Omental fat pad (tissue), 4 donors: ENCODE data around the gene ZFAND2B. TPM values are rescaled to one million over a fixed set of nuclear protein-coding genes. Genes with fewer than 3 reads are reported as not detected.

Experiments
- ATAC-seq: fragments of 150-250 bp; one replicate; pipeline ENCODE4 v1.9.1; 2016; ENCODE audit warnings: mild to moderate bottlenecking, moderate library complexity; ENCODE audit not compliant: low FRiP score
- DNase-seq: peaks from one replicate; pipeline ENCODE4 v3.0.0-alpha.2; 2019; ENCODE audit warnings: low spot score
- CTCF ChIP-seq, 3 donors: fragments of 450-650 bp; IDR thresholded peaks; one replicate each; pipeline ENCODE4 v1.5.1; 2016 to 2017; ENCODE audit warnings: antibody characterized with exemption in 3 of 3, mild to moderate bottlenecking in 3 of 3, moderate library complexity in 2 of 3
- total RNA-seq, 4 donors: library from RNA; depleted of rRNA; stranded (reverse); fragments of >200 nt; gene quantifications; one replicate each; pipeline ENCODE4 v1.1.0, GENCODE V29; 2016

The ZFAND2B gene
- total RNA-seq, 4 donors from 2014 or later, result 25.1 to 57.1 (median 40.1) TPM

- no peak for ATAC-seq
- no peak for TF ChIP-seq CTCF (IDR thresholded peaks at IDR 0.05)
- DNase-seq, result no peak
Observed at GRCh38 chr2:219247678-219248642, 41.4 kb downstream of the ZFAND2B start.

GRCh38 chr2:219248845-219249202 lies 42.2 kb downstream of the ZFAND2B start:
- DNase-seq (no peak), ATAC-seq (no peak)
- TF ChIP-seq CTCF (IDR thresholded peaks at IDR 0.05), result no peak

GRCh38 chr2:219249203-219249980 lies 42.8 kb downstream of the ZFAND2B start:
- TF ChIP-seq CTCF (IDR thresholded peaks at IDR 0.05), result no peak
- DNase-seq (no peak), ATAC-seq (peak; percentile 16)

- TF ChIP-seq CTCF (IDR thresholded peaks at IDR 0.05), result no peak
- DNase-seq, result no peak
- no peak for ATAC-seq
Observed at GRCh38 chr2:219250049-219250781, 43.6 kb downstream of the ZFAND2B start.

- ATAC-seq, result no peak
- no peak for DNase-seq
- TF ChIP-seq CTCF (IDR thresholded peaks at IDR 0.05), result no peak
Observed at GRCh38 chr2:219251656-219252055, 45.1 kb downstream of the ZFAND2B start.

- DNase-seq (no peak), ATAC-seq (no peak)
- TF ChIP-seq CTCF (IDR thresholded peaks at IDR 0.05), result no peak
Observed at GRCh38 chr2:219252084-219252483, 45.5 kb downstream of the ZFAND2B start.
